ENCODE measurements around the gene SLC9A3. TPM values are rescaled to one million over a fixed set of nuclear protein-coding genes. Genes with fewer than 3 reads are reported as not detected.

The SLC9A3 gene
- total RNA-seq, 1 experiment from 2014 or later = 0.85 TPM

GRCh38 chr5:438481-438981 is 85.7 kb downstream of the SLC9A3 start:
- no peak overlapping the region for H3K27ac ChIP-seq (ENCODE audit: insufficient read length, low read depth, low read length)
- no CpG with 5 or more reads among the region's 14 CpGs for WGBS (ENCODE audit: extremely low coverage, insufficient read length, low lambda C conversion rate)
- no peak overlapping the region for H3T11ph ChIP-seq (ENCODE audit: low read length)
- Mint-ChIP-seq H3K27ac (no peak overlapping the region), H3K27me3 (ENCODE audit: low read depth) (peaks cover 31% of the 10 kb centered on the region), H3K4me1 (peaks cover 0 to 4% of the 10 kb centered on the region in 2 experiments; a peak in 3 of 4 replicates), H3K36me3 (ENCODE audit: insufficient read depth in 1 of 3, low read depth in 3 of 3) (no peaks in the 10 kb centered on the region; a peak in 1 of 7 replicates), H3K9me3 (0 out of 5 replicates have a peak, but pooled peaks cover 0 to 3% of the 10 kb centered on the region in 2 experiments), H3K4me3 (no peak overlapping the region)
- H2BK20ac ChIP-seq (ENCODE audit: low read depth, low read length, poor library complexity, severe bottlenecking) = no peak overlapping the region
- no peak overlapping the region for H2BK15ac ChIP-seq (ENCODE audit: low read depth, low read length)
- H3K56ac ChIP-seq (ENCODE audit: insufficient read length, low read depth, low read length) = no peak overlapping the region
- peaks cover 2% of the 10 kb centered on the region for H3K79me1 ChIP-seq (ENCODE audit: insufficient read depth, low read depth, low read length, poor library complexity, severe bottlenecking)
- no peak overlapping the region for H3K9ac ChIP-seq (ENCODE audit: extremely low read depth, insufficient read length, low read length)
- H3K4me2 ChIP-seq (ENCODE audit: insufficient read depth, insufficient read length, low read length) = no peak overlapping the region
- H3K4me1 ChIP-seq (ENCODE audit: insufficient read depth, low read length) = no peaks in the 10 kb centered on the region
- no peak overlapping the region for H3K18ac ChIP-seq (ENCODE audit: insufficient read length, low read depth, low read length)
- H2BK5ac ChIP-seq (ENCODE audit: insufficient read length, low read length) = no peak overlapping the region
- H3K27me3 ChIP-seq (ENCODE audit: insufficient read depth, low read length) = no peaks in the 10 kb centered on the region
- no peak overlapping the region for H2BK120ac ChIP-seq (ENCODE audit: low read depth, low read length, poor library complexity, severe bottlenecking)
- no peak for TF ChIP-seq CTCF (conservative IDR thresholded peaks at IDR 0.05)
- no peak overlapping the region for H3K4ac ChIP-seq (ENCODE audit: low read depth, low read length)
- no peaks in the 10 kb centered on the region for H3K9me3 ChIP-seq (ENCODE audit: control insufficient read depth, low read depth, low read length)
- no peak overlapping the region for H4K8ac ChIP-seq (replicated peaks; ENCODE audit: insufficient read length, low read depth, low read length)
- no peak overlapping the region for H4K5ac ChIP-seq (ENCODE audit: insufficient read length, low read depth, low read length)
- no peak overlapping the region for H2AK5ac ChIP-seq (ENCODE audit: insufficient read length, low read length)
- no peak overlapping the region; the same call in 1 of the 2 replicates for H3K14ac ChIP-seq (ENCODE audit: insufficient read depth, low read length)
- DNase-seq = peak; percentile 18
- H3K23me2 ChIP-seq (ENCODE audit: insufficient read length, low read depth, low read length, poor library complexity, severe bottlenecking) = peaks cover 10% of the 10 kb centered on the region
- H2BK12ac ChIP-seq (ENCODE audit: insufficient read length, low read depth, low read length) = no peak overlapping the region
- H4K20me1 ChIP-seq (ENCODE audit: control insufficient read depth, insufficient read depth, insufficient read length) = no peaks in the 10 kb centered on the region
- peaks cover 3% of the 10 kb centered on the region; the same call in 1 of the 2 replicates for H3K79me2 ChIP-seq (ENCODE audit: insufficient read depth, low read length)
- no peak overlapping the region for H4K91ac ChIP-seq (ENCODE audit: insufficient read length, low read depth, low read length)
- no peak overlapping the region for H2AFZ ChIP-seq (ENCODE audit: low read length)
- no peak overlapping the region for H3K23ac ChIP-seq (ENCODE audit: insufficient read length, low read depth, low read length)

Data from H9 (cell line).